ENCODE measurements around the gene OGG1.

OGG1 gene

GRCh38 chr3:9729419-9729818 lies 20.3 kb upstream of the OGG1 start:
- H3K4me1 ChIP-seq (ENCODE audit: insufficient read depth, low read length), result peaks cover 5% of the 10 kb centered on the region; the same call in 1 of the 2 replicates
- H3K36me3 ChIP-seq (ENCODE audit: insufficient read depth, low read length), result peaks cover 5% of the 10 kb centered on the region
- no peak overlapping the region for H3K27ac ChIP-seq (ENCODE audit: low read depth, low read length)
- no peaks in the 10 kb centered on the region for H3K27me3 ChIP-seq (ENCODE audit: insufficient read depth, low read length)
- no peak overlapping the region for H3K9ac ChIP-seq (ENCODE audit: low read depth, low read length)
- H3K4me3 ChIP-seq (ENCODE audit: low read length), result no peak overlapping the region
- 89% methylated on average over 10 of the region's 10 CpGs for WGBS
- H3K9me3 ChIP-seq (ENCODE audit: insufficient read depth, low read depth, low read length), result no peaks in the 10 kb centered on the region

- 3% methylated on average over 16 of the region's 17 CpGs for WGBS
- H3K27me3 ChIP-seq (ENCODE audit: insufficient read depth, low read length), result no peaks in the 10 kb centered on the region
These were observed 19.0 kb upstream of the OGG1 start for GRCh38 chr3:9730657-9731205.

GRCh38 chr3:9731206-9732079 lies 18.3 kb upstream of the OGG1 start, which contains the start of gene BRPF1:
Gene BRPF1, plus strand, starts transcription at chr3:9731735. Its CDS starts 2,406 bp downstream, at chr3:9734141.
- Histone ChIP-seq H3K4me1 (ENCODE audit: insufficient read depth, low read length) (peaks cover 5% of the 10 kb centered on the region; the same call in 1 of the 2 replicates), H3K36me3 (ENCODE audit: insufficient read depth, low read length) (peaks cover 23% of the 10 kb centered on the region), H3K4me3 (ENCODE audit: low read length) (peak within 1 kb of the TSS; percentile 95), H3K9ac (ENCODE audit: low read depth, low read length) (peak within 1 kb of the TSS; percentile 100), H3K9me3 (ENCODE audit: insufficient read depth, low read depth, low read length) (no peaks in the 10 kb centered on the region), H3K27ac (ENCODE audit: low read depth, low read length) (peak within 1 kb of the TSS; percentile 98), H3K27me3 (ENCODE audit: insufficient read depth, low read length) (no peaks in the 10 kb centered on the region)
- WGBS, result under 1% methylated on average over 88 of the region's 88 CpGs

More at GRCh38 chr3:9730657-9731205, 19.0 kb upstream of the OGG1 start:
- Histone ChIP-seq H3K4me3 (ENCODE audit: low read length) (peak overlapping the region; percentile 58), H3K9me3 (ENCODE audit: insufficient read depth, low read depth, low read length) (no peaks in the 10 kb centered on the region), H3K9ac (ENCODE audit: low read depth, low read length) (peak overlapping the region; percentile 11; the same call in 1 of the 2 replicates), H3K36me3 (ENCODE audit: insufficient read depth, low read length) (peaks cover 18% of the 10 kb centered on the region), H3K27ac (ENCODE audit: low read depth, low read length) (no peak overlapping the region; the same call in 1 of the 2 replicates), H3K4me1 (ENCODE audit: insufficient read depth, low read length) (peaks cover 5% of the 10 kb centered on the region; the same call in 1 of the 2 replicates)

- peaks cover 5% of the 10 kb centered on the region; the same call in 1 of the 2 replicates for H3K4me1 ChIP-seq (ENCODE audit: insufficient read depth, low read length)
- peak overlapping the region; percentile 100 for H3K9ac ChIP-seq (ENCODE audit: low read depth, low read length)
- H3K27me3 ChIP-seq (ENCODE audit: insufficient read depth, low read length), result no peaks in the 10 kb centered on the region
- H3K4me3 ChIP-seq (ENCODE audit: low read length), result peak overlapping the region; percentile 95
- H3K27ac ChIP-seq (ENCODE audit: low read depth, low read length), result peak overlapping the region; percentile 98
- H3K9me3 ChIP-seq (ENCODE audit: insufficient read depth, low read depth, low read length), result no peaks in the 10 kb centered on the region
- WGBS, result 6% methylated on average over 41 of the region's 41 CpGs
- peaks cover 31% of the 10 kb centered on the region for H3K36me3 ChIP-seq (ENCODE audit: insufficient read depth, low read length)
These were observed 17.5 kb upstream of the OGG1 start for GRCh38 chr3:9732080-9732739.

DNA sequence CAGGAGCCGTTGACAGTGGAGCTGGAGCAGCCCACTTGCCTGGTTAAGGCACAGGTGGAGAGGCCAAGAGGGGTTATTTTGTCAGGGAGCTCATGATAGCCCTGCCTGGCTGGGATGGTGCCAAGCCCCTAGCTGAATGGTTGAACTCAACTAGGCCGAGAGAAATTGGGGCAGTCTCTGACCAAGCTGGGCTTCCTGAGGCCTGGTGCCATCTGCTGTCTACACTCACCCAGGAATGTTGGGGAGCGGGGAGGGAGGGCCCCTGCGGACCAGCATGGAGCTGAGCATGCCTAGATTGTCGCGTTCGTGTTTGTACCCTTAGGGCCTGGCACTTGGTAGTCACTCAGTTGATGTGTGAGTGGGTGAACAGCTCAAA lies 17.0 kb upstream of the OGG1 start:
- no peaks in the 10 kb centered on the region for H3K27me3 ChIP-seq (ENCODE audit: insufficient read depth, low read length)
- H3K27ac ChIP-seq (ENCODE audit: low read depth, low read length), result no peak overlapping the region
- peak overlapping the region; percentile 100 for H3K9ac ChIP-seq (ENCODE audit: low read depth, low read length)
- no peaks in the 10 kb centered on the region for H3K9me3 ChIP-seq (ENCODE audit: insufficient read depth, low read depth, low read length)
- peaks cover 5% of the 10 kb centered on the region; the same call in 1 of the 2 replicates for H3K4me1 ChIP-seq (ENCODE audit: insufficient read depth, low read length)
- peaks cover 36% of the 10 kb centered on the region for H3K36me3 ChIP-seq (ENCODE audit: insufficient read depth, low read length)
- WGBS, result 72% methylated on average over 7 of the region's 7 CpGs
- H3K4me3 ChIP-seq (ENCODE audit: low read length), result peak overlapping the region; percentile 95

DNA sequence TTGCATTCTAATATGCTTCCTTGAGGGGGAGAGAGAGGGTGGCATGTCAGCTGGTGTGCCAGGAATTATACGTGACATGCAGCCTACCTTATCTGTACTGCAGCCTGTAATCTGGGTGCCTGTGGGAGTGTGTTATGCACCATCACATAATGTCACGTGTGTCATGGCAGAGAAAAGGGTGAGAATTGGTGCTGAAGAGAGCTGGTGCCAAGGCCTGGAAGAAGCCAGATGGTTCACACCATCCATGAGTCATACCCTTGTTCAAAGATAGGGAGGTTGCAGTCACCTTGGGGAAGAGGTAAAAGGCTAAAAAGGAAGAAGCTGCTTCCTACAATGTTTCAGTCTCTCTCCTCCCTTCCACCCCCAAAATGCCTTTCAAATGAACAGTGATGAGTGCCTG lies 12.9 kb upstream of the OGG1 start:
- H3K27me3 ChIP-seq (ENCODE audit: insufficient read depth, low read length), result no peaks in the 10 kb centered on the region
- 97% methylated on average over 2 of the region's 2 CpGs for WGBS
- peaks cover 77% of the 10 kb centered on the region for H3K36me3 ChIP-seq (ENCODE audit: insufficient read depth, low read length)
- no peaks in the 10 kb centered on the region for H3K9me3 ChIP-seq (ENCODE audit: insufficient read depth, low read depth, low read length)
- no peak overlapping the region for H3K9ac ChIP-seq (ENCODE audit: low read depth, low read length)
- no peak overlapping the region for H3K27ac ChIP-seq (ENCODE audit: low read depth, low read length)
- no peak overlapping the region for H3K4me3 ChIP-seq (ENCODE audit: low read length)
- H3K4me1 ChIP-seq (ENCODE audit: insufficient read depth, low read length), result peaks cover 5% of the 10 kb centered on the region; the same call in 1 of the 2 replicates

DNA sequence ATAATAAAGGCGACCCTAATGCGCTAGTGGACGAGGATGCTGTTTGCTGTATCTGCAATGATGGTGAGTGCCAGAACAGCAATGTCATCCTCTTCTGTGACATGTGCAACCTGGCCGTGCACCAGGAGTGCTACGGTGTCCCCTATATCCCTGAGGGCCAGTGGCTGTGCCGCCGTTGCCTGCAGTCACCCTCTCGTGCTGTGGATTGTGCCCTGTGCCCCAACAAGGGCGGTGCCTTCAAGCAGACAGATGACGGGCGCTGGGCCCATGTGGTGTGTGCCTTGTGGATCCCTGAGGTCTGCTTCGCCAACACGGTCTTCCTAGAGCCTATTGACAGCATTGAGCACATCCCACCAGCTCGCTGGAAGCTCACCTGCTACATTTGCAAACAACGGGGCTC lies 10.6 kb upstream of the OGG1 start:
- peaks cover 98% of the 10 kb centered on the region for H3K36me3 ChIP-seq (ENCODE audit: insufficient read depth, low read length)
- H3K27ac ChIP-seq (ENCODE audit: low read depth, low read length), result no peak overlapping the region
- no peaks in the 10 kb centered on the region for H3K9me3 ChIP-seq (ENCODE audit: insufficient read depth, low read depth, low read length)
- H3K4me3 ChIP-seq (ENCODE audit: low read length), result no peak overlapping the region
- WGBS, result 95% methylated on average over 15 of the region's 15 CpGs
- H3K9ac ChIP-seq (ENCODE audit: low read depth, low read length), result no peak overlapping the region
- no peaks in the 10 kb centered on the region for H3K4me1 ChIP-seq (ENCODE audit: insufficient read depth, low read length)
- no peaks in the 10 kb centered on the region for H3K27me3 ChIP-seq (ENCODE audit: insufficient read depth, low read length)

DNA sequence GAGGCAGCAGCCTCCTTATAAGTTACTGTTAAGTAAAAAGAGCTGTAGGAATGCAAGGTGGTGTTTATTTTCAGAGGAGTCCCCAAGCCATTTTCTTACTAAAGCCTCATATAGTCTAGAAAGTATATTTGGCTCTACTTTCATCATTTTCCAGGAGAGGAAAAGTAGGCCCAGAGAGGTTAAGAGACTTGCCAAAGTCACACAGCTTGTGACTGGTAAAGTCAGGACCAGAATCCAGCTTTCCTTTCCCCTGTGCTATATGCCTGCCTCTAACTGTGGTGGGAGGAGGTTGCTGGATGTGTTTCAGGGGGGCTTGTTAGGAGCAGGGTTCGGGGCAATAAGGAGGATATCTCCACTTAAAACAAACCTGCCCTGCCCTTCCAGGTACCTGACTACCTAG lies 7.2 kb upstream of the OGG1 start:
- Histone ChIP-seq H3K4me1 (ENCODE audit: insufficient read depth, low read length) (no peaks in the 10 kb centered on the region), H3K4me3 (ENCODE audit: low read length) (no peak overlapping the region), H3K36me3 (ENCODE audit: insufficient read depth, low read length) (peaks cover 100% of the 10 kb centered on the region), H3K9me3 (ENCODE audit: insufficient read depth, low read depth, low read length) (no peaks in the 10 kb centered on the region), H3K9ac (ENCODE audit: low read depth, low read length) (no peak overlapping the region), H3K27ac (ENCODE audit: low read depth, low read length) (no peak overlapping the region), H3K27me3 (ENCODE audit: insufficient read depth, low read length) (no peaks in the 10 kb centered on the region)
- WGBS, result no CpG with 5 or more reads among the region's 1 CpG

DNA sequence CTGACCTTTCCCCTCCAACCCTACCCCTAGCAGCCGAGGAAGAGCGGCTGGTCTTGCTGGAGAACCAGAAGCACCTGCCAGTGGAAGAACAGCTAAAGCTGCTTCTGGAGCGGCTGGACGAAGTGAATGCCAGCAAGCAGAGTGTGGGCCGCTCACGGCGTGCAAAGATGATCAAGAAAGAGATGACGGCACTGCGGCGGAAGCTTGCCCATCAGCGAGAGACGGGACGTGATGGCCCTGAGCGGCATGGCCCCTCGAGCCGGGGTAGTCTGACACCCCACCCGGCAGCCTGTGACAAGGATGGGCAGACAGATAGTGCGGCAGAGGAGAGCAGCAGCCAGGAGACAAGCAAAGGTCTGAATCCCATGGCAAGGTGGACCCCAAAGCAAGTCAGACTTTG lies 6.2 kb upstream of the OGG1 start:
- peaks cover 100% of the 10 kb centered on the region for H3K36me3 ChIP-seq (ENCODE audit: insufficient read depth, low read length)

GRCh38 chr3:9744162-9744561 lies 5.6 kb upstream of the OGG1 start:
- H3K36me3 ChIP-seq (ENCODE audit: insufficient read depth, low read length), result peaks cover 95% of the 10 kb centered on the region
- no peaks in the 10 kb centered on the region for H3K4me1 ChIP-seq (ENCODE audit: insufficient read depth, low read length)
- 96% methylated on average over 13 of the region's 13 CpGs for WGBS
- no peaks in the 10 kb centered on the region for H3K27me3 ChIP-seq (ENCODE audit: insufficient read depth, low read length)
- H3K27ac ChIP-seq (ENCODE audit: low read depth, low read length), result no peak overlapping the region
- H3K9ac ChIP-seq (ENCODE audit: low read depth, low read length), result no peak overlapping the region
- H3K4me3 ChIP-seq (ENCODE audit: low read length), result no peak overlapping the region
- no peaks in the 10 kb centered on the region for H3K9me3 ChIP-seq (ENCODE audit: insufficient read depth, low read depth, low read length)

More for the DNA sequence above, 6.2 kb upstream of the OGG1 start:
- Histone ChIP-seq H3K9ac (ENCODE audit: low read depth, low read length) (no peak overlapping the region), H3K9me3 (ENCODE audit: insufficient read depth, low read depth, low read length) (no peaks in the 10 kb centered on the region), H3K4me3 (ENCODE audit: low read length) (no peak overlapping the region), H3K4me1 (ENCODE audit: insufficient read depth, low read length) (no peaks in the 10 kb centered on the region), H3K27ac (ENCODE audit: low read depth, low read length) (no peak overlapping the region), H3K27me3 (ENCODE audit: insufficient read depth, low read length) (no peaks in the 10 kb centered on the region)
- 97% methylated on average over 18 of the region's 18 CpGs for WGBS

- Histone ChIP-seq H3K36me3 (ENCODE audit: insufficient read depth, low read length) (peaks cover 82% of the 10 kb centered on the region), H3K27me3 (ENCODE audit: insufficient read depth, low read length) (no peaks in the 10 kb centered on the region)
- WGBS, result 95% methylated on average over 12 of the region's 12 CpGs
These were observed 4.2 kb upstream of the OGG1 start for GRCh38 chr3:9745521-9745920.

More at GRCh38 chr3:9745521-9745920, 4.2 kb upstream of the OGG1 start:
- no peaks in the 10 kb centered on the region for H3K4me1 ChIP-seq (ENCODE audit: insufficient read depth, low read length)
- H3K9me3 ChIP-seq (ENCODE audit: insufficient read depth, low read depth, low read length), result no peaks in the 10 kb centered on the region
- H3K4me3 ChIP-seq (ENCODE audit: low read length), result no peak overlapping the region
- H3K9ac ChIP-seq (ENCODE audit: low read depth, low read length), result no peak overlapping the region
- H3K27ac ChIP-seq (ENCODE audit: low read depth, low read length), result no peak overlapping the region

Data from HUES64 (cell line).